GM12864 (cell line): ENCODE data around the gene ING3.

ENCODE experiments used
- DNase-seq: peaks from one replicate; pipeline ENCODE4 v3.0.0-alpha.2; 2011; ENCODE audit warnings: low read depth
- H3K4me3 ChIP-seq: 2 replicates; pipeline ENCODE4 v1.5.1; 2011; ENCODE audit warnings: mild to moderate bottlenecking, low read depth, low read length, control low read depth
- TF ChIP-seq, protein P1 (sequence below): IDR thresholded peaks from 2 replicates; pipeline ENCODE4 v1.5.1; 2011; ENCODE audit warnings: low read depth, mild to moderate bottlenecking, moderate library complexity, low read length, control low read depth, inconsistent platforms; ENCODE audit errors: missing control alignments

Gene ING3

DNA sequence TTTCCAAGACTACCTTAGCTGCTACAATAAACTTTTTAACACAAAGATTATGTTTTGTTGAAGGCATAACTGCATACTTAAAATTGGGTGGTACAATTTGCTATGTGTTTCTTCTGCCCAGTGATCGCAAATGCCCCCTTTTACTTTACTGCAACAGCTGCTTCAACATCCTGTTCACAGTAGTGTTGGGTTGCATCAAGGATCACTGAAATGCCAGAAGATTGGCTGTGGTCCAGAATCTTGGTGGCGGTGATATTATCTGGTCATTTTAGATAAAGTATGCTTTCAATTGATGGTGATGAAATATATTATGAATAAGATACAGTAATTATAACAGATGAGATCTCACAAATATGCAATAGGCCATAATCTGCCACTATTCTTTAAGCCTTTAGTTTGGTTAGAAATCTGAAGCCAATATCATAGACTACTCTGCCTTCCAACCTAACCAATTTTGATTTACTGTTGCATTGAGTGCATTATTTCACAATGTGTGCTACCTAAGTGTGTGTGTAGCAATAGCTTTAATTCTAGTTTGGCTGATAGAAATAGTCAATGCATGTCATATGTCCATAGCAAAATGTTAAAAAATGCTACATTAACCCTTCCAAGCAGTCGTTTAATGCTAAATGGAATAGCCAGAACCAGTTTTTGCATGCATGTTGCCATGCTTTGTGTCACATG is 29.8 kb upstream of the ING3 start:
- no peak overlapping the region for H3K4me3 ChIP-seq
- TF ChIP-seq, protein P1, sequence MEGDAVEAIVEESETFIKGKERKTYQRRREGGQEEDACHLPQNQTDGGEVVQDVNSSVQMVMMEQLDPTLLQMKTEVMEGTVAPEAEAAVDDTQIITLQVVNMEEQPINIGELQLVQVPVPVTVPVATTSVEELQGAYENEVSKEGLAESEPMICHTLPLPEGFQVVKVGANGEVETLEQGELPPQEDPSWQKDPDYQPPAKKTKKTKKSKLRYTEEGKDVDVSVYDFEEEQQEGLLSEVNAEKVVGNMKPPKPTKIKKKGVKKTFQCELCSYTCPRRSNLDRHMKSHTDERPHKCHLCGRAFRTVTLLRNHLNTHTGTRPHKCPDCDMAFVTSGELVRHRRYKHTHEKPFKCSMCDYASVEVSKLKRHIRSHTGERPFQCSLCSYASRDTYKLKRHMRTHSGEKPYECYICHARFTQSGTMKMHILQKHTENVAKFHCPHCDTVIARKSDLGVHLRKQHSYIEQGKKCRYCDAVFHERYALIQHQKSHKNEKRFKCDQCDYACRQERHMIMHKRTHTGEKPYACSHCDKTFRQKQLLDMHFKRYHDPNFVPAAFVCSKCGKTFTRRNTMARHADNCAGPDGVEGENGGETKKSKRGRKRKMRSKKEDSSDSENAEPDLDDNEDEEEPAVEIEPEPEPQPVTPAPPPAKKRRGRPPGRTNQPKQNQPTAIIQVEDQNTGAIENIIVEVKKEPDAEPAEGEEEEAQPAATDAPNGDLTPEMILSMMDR: no peak
- DNase-seq: no peak

DNA sequence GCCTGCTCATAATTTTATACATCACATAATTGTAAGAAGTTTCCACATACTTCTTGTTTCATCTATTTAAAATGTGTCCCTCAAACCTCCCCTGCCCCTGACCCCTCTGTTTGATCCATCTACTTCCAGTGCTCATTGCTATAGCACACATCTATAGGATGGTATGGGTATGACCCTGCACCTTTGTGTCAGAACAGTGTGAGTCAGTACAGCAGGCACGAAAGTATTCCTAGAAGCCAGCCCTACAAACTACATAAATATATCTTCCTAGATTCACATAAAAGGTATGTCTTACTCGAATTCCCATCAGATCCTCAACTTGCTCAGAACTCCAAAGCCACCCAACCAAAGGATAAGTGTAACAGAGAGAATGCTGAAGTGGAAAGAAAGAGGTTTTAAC is 25.7 kb upstream of the ING3 start:
- no peak for DNase-seq
- TF ChIP-seq, protein P1: no peak
- H3K4me3 ChIP-seq: no peak overlapping the region

DNA sequence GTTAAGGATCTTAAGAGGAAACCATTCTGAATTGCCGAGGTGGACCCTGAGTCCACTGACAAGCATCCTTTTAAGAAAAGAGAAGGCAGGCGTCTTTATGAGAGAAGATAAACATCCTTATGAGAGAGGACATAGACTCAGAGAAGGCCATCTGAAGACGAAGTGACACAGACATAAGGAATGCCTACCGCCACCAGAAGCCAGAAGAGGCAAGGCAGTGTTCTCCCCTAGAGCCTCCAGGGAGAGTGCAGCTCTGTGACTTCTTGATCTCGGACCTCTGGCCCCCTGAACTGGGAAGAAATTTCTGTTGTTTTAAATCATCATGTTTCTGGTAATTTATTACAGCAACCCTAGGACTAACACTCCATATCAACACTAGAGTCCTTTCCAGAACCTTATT is 25.2 kb upstream of the ING3 start:
- no peak for DNase-seq
- TF ChIP-seq, protein P1: no peak
- no peak overlapping the region for H3K4me3 ChIP-seq

DNA sequence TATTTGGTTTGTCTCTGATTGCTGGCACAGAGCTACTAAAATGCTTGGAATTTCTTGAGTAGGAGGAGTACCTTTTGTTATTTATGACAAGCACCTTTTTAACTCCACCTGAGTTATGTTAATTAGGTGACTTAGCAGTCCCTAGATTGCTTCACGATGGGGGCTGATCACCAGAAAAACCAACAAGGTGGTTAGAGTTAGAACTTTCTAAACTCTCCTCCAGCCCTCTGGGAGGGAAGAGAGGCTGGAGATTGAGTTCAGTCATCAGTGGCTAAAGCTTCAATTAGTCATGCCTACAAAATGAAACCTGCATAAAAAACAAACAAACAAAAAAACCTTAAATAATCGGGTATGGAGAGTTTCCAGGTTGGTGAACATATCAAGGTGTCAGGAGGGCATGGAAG is 23.6 kb upstream of the ING3 start:
- TF ChIP-seq, protein P1: no peak
- DNase-seq: no peak
- no peak overlapping the region for H3K4me3 ChIP-seq

DNA sequence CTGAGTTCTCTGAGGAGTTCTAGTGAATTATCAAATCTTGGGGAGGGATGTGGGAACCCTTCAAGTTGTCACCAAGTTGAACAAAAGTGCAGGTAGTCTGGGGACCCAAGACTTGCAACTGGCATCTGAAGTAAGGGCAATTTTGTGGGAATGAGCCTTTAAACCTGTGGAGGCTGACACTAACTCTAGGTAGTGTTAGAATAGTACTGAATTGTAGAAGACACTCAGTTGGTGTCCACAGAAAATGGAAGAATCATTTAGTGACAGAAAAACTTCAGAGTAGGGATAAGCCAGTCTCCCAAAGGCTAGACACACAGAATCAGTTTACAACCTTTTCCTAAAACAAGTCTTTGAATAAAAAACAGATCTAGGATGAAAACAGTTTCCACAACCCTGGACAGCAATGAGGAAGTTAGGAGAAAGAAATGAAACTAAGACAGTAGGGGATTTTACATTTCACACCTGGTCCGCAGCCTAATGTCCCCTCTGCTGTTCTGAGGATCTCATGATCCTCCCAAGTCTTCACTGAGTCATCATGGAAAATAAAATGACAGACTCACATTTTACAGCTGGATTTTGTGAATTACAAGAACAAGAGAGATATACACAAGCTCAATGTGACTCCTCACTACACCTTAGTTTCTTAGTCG is 23.0 kb upstream of the ING3 start:
- TF ChIP-seq, protein P1: no peak
- H3K4me3 ChIP-seq: no peak overlapping the region
- no peak for DNase-seq

DNA sequence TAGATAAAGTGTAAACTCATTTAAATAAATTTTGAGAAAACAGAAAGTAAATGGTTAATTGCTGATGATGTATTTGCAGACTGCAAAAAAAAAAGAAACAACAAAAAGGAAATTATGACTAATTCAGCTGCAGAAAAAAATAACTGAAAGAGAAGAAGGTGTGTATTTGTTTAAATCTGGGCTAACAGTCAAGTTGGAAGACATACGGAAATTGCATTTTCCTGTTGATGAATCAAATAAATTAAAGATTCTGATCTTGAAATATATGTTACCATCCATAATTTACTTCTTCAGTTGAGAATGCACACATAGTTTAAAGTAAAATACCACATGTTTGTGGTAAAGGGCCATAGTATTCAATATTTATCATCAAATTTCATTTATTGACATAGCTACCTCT is 19.3 kb upstream of the ING3 start:
- TF ChIP-seq, protein P1: no peak
- H3K4me3 ChIP-seq: no peak overlapping the region
- no peak for DNase-seq

DNA sequence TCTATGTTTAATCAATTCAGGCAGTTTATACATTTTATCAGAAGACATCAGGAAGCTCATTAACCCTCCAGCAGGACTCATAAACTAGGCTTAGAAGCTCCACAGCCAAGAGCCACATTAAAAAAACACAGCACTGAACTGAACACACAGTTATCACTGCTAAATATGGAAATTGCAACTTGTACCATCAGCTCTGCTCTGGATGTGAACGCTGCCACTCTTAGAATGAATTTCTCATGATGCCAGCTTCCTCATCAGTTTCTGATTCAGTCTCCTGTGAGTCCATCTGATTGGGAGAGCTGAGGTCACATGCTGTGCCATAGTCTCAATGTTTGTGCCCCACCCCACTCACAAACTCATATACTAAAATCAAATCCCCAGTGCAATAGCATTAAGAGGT is 17.1 kb upstream of the ING3 start:
- TF ChIP-seq, protein P1: no peak
- H3K4me3 ChIP-seq: no peak overlapping the region

More for the DNA sequence above, 17.1 kb upstream of the ING3 start:
- no peak for DNase-seq
